Activated T-helper 1 cell treated with anti-CD3 and anti-CD28 coated beads, Interleukin-12 subunit alpha, Interleukin-12 subunit beta, Interleukin-2, Interleukin-4 antibody, amounts not matched to agents 30 ng/mL and 10 ng/mL and 1 ng/mL, durations not matched to agents 14 hours and 24 hours and 36 hours (primary cell): Measurements from ENCODE around the gene SHF. TPM values are rescaled to one million over a fixed set of nuclear protein-coding genes. Genes with fewer than 3 reads are reported as not detected.

Experiments
- DNase-seq: peaks from one replicate; pipeline ENCODE4 v3.0.0; 2021; ENCODE audit warnings: low spot score
- H3K27ac Mint-ChIP-seq: one replicate; pipeline ENCODE4 v1.8.0; 2021; ENCODE audit warnings: mild to moderate bottlenecking, mixed read lengths
- H3K27me3 Mint-ChIP-seq: one replicate; pipeline ENCODE4 v1.8.0; 2022; ENCODE audit warnings: mild to moderate bottlenecking, moderate library complexity, mixed read lengths; ENCODE audit not compliant: insufficient read depth
- H3K36me3 Mint-ChIP-seq: one replicate; pipeline ENCODE4 v1.8.0; 2021; ENCODE audit warnings: low read depth, mixed read lengths
- H3K4me1 Mint-ChIP-seq: one replicate; pipeline ENCODE4 v1.8.0; 2021; ENCODE audit warnings: low read depth, mixed read lengths
- H3K4me3 Mint-ChIP-seq: one replicate; pipeline ENCODE4 v1.8.0; 2021; ENCODE audit warnings: mild to moderate bottlenecking, moderate library complexity, mixed read lengths
- H3K9me3 Mint-ChIP-seq: one replicate; pipeline ENCODE4 v1.8.0; 2021; ENCODE audit warnings: mixed read lengths
- intact Hi-C: fragments of 100-400 bp; cut with micrococcal nuclease; formaldehyde crosslinking; loops from one replicate; pipeline ENCODE4 v1.15.1; 2024
- total RNA-seq: library from RNA; stranded (reverse); gene quantifications from 2 replicates; pipeline ENCODE4 v1.2.3, GENCODE V29; 2022

The SHF gene
- total RNA-seq, 1 donor from 2014 or later, result 16.3 TPM

DNA sequence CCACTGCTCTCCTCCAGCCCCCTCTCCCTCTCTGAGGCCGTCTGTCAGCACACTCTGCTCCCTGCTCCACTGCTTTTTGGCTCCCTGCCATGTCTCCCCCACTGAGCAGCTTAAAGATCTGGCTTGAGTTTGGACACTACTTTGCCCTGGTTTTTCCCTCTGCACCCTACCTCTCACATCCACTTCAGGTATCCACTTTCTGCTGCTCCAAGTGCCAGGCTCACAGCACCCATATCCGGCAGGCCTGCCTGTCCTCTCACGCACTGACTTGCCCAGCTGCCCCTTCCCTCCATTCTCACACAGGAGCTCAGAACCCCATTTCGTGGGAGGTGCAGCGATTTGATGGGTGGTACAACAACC is 54.2 kb downstream of the SHF start:
- intact Hi-C loops, result no loop called here
- DNase-seq, result no peak
- Mint-ChIP-seq H3K9me3 (no peaks in the 10 kb centered on the region), H3K4me3 (no peak overlapping the region), H3K27ac (no peak overlapping the region), H3K27me3 (peaks cover 56% of the 10 kb centered on the region), H3K4me1 (peaks cover 5% of the 10 kb centered on the region), H3K36me3 (no peaks in the 10 kb centered on the region)

DNA sequence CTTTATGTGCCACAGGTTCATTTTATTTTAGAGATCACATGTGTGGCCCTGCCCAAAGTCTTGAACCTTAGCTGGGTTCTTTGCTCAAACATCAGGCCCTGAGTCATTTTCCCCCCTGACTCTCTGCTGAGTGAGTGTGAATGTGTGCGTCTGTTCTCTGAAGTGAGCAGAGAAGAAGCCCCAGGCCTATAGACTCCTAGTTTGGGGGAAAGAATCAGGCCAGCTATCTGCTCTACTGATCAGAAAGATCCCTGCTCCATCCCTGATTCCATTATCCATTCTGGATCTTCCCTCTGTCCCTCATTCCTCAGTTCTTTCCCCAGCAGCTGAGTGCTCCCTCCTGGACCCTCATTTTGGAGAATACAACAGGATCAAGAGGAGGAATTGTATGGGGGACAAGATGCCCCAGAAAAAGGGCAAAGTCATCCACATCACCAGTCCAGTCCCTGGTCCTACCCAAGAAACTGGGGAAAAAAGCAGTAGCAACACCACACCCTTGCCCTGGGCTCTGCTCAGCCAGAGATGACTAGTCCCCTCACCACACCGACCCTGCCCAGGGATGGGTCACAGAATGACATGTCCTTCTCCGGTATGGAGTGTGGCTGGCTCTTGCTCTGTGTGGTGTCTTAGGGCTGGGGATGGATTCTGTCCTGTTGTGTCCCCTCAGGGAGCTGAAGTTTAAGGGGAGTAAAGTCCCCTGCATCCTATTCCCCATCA is 54.8 kb downstream of the SHF start:
- intact Hi-C loops, result no loop called here
- peaks cover 61% of the 10 kb centered on the region for H3K27me3 Mint-ChIP-seq
- DNase-seq, result no peak

DNA sequence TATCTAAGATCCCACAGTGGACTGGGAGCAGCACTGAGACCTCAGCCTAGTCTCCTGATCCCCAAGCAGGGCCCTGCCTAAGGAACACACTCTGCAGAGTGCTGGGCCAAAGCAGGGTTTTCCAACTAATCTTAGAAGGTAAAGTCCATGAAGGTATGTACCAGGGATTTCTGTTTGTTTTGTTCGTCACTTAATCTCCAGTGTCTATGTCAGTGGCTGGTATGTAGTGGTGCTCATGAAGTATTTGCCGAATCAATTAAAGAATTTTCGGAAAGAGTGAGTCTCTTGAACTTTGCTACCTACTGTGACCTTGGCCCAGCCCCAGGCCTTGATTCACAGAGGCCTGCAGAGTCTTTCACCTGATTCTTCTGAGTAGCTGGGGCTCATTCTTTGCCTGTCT is 56.3 kb downstream of the SHF start:
- intact Hi-C loops, result no loop called here
- Mint-ChIP-seq H3K27ac (no peak overlapping the region), H3K9me3 (no peaks in the 10 kb centered on the region), H3K4me1 (peaks cover 5% of the 10 kb centered on the region), H3K27me3 (peaks cover 64% of the 10 kb centered on the region), H3K36me3 (no peaks in the 10 kb centered on the region), H3K4me3 (no peak overlapping the region)
- DNase-seq, result no peak

More for the DNA sequence above, 54.8 kb downstream of the SHF start:
- no peaks in the 10 kb centered on the region for H3K9me3 Mint-ChIP-seq
- no peak overlapping the region for H3K27ac Mint-ChIP-seq
- no peak overlapping the region for H3K4me3 Mint-ChIP-seq
- no peaks in the 10 kb centered on the region for H3K36me3 Mint-ChIP-seq
- H3K4me1 Mint-ChIP-seq, result peaks cover 5% of the 10 kb centered on the region

DNA sequence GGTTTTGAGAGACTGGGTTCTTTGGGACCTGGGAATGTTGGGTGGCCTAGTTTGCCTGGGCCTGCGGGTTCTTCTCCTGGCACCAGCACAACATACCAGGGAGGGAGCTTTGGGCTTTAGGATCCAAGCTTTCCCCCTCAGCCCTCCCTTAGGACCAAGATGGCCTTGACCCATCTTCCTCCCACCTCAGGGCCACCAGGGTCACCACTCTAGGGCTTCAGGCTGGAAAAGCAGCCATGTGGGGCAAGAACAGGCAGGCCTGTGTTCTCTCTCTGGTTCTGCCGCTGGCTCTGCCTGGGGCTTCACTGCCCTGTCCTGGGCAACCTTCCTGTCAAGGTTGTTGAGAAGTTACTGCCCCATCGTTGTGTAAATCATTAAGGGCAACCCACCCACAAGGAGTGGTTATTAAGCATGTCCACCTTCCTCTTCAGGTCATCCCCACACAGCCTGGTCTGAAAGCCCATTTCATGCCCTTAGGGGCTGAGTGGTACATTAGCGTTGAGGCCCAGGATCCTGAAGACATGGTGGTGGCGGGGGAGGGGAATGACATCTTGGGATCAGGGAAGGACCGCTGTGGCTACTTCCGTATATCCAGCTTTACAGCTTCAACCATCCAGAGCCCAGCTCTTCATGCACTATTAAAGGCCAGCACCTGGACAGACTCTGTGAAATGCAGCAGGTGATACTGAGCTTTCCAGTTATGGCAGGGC is 57.3 kb downstream of the SHF start:
- Mint-ChIP-seq H3K27me3 (peaks cover 69% of the 10 kb centered on the region), H3K27ac (no peak overlapping the region), H3K9me3 (no peaks in the 10 kb centered on the region), H3K4me3 (no peak overlapping the region), H3K4me1 (no peaks in the 10 kb centered on the region), H3K36me3 (no peaks in the 10 kb centered on the region)
- no peak for DNase-seq
- intact Hi-C loops, result no loop called here

DNA sequence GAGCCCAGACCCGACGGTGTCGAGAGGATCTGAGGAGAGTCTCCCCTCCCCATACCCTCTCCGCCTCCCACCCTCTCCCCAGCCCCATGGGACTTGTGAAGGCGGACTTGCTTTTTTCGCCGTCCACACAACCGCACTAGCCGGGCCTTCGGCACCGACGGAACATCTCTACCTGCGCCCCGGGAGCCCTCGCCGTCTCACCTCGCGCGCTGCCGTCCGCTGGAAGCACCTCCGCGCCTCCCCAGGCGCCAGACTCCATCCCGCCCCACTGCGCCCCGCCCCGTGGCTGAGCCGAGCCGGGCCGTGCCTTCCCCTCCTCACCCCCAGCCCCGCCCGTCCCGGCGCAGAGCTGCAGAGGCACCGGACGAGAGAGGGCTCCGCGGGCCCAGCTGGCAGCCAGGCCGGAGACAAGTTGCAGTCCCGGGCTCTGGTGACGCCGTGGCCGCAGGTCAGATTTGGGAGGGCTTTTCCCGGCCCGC is 58.1 kb downstream of the SHF start, which contains the start of the genes DUOX1 and DUOXA1:
DUOX1 (plus strand) TSS at position 344 of the 479 bp plus-strand sequence. CDS start 1,973 bp downstream, outside the sequence.
DUOXA1 (minus strand) TSS at position 229 of the 479 bp plus-strand sequence. CDS start 6,865 bp downstream, outside the sequence.
- Mint-ChIP-seq H3K4me3 (no peak within 1 kb of the TSS), H3K4me1 (no peaks in the 10 kb centered on the region)
- DNase-seq, result no peak

DNA sequence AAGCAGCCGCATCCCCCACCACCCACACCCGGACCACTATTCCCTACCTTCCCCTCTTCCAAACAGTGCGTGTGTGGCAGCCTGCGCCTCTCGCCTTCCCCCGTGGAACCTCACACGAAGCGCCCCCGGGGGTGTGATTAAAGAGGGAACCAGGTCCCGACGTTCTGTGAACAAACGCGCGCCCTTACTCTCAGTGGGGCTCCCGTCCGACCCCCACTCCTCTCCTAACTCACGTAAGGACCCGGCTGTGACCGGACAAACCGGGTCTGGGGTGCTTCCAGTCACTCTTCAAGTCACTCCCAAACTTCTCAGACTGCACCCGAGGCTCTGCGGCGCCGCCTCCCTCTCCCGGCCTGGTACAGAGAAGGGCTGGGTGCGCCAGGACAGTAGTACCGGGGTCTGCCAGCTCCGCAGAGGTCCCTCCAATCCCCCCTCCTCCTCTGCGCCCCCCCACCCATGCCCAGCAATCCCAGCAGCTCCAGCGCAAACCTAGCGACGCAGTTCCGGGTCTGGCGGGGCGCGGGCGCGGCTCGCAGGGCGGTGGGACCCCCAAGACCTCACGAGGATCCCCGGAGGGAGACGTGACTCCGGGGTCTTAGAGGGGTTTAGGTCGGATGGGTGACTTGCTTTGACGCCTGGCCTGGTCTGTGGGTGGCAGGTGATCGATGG is 58.7 kb downstream of the SHF start:
- no peak for DNase-seq
- Mint-ChIP-seq H3K36me3 (no peaks in the 10 kb centered on the region), H3K9me3 (no peaks in the 10 kb centered on the region), H3K4me1 (no peaks in the 10 kb centered on the region), H3K27ac (no peak overlapping the region), H3K4me3 (no peak overlapping the region), H3K27me3 (peaks cover 71% of the 10 kb centered on the region)
- intact Hi-C loops, result no loop called here

More for the DNA sequence above, 58.1 kb downstream of the SHF start, which contains the start of the genes DUOX1 and DUOXA1:
- peaks cover 72% of the 10 kb centered on the region for H3K27me3 Mint-ChIP-seq
- H3K27ac Mint-ChIP-seq, result no peak within 1 kb of the TSS
- H3K9me3 Mint-ChIP-seq, result no peaks in the 10 kb centered on the region
- no peaks in the 10 kb centered on the region for H3K36me3 Mint-ChIP-seq
- intact Hi-C loops, result no loop called here

DNA sequence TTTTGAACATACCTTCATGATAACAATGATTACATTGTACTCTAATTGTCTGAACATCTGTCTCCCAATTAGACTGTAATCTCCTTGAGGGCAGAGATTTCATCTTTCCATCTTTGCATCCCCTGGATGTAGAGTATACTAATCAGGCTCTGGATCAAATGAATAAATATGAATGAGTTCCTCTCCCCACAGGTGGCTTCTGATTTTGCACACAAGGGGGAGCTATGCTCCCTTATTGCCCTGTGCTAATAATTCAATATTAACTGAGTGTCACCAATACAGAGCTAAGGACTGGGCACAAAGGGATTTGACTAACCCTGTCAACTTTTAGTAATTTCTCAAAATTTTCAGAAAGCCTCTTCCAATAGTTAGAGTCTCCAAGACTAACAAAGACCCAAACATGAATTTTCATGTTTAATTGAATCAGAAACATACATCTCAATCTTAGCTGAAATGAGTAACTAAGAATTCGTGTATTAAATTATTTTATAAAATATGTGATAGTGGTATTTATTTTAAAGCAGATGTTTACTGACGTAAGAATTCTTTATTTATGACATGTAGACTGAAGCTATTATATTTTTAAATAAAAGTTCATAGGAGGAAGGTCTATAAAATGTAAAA is 61.1 kb downstream of the SHF start:
- Mint-ChIP-seq H3K4me1 (no peaks in the 10 kb centered on the region), H3K4me3 (no peak overlapping the region), H3K27me3 (peaks cover 64% of the 10 kb centered on the region), H3K36me3 (no peaks in the 10 kb centered on the region), H3K27ac (no peak overlapping the region), H3K9me3 (no peaks in the 10 kb centered on the region)
- intact Hi-C loops, result loop anchor here (1.0 kb wide), 2 partner anchors 75 to 273 kb away; no protein-coding TSS in a partner anchor
- DNase-seq, result no peak

DNA sequence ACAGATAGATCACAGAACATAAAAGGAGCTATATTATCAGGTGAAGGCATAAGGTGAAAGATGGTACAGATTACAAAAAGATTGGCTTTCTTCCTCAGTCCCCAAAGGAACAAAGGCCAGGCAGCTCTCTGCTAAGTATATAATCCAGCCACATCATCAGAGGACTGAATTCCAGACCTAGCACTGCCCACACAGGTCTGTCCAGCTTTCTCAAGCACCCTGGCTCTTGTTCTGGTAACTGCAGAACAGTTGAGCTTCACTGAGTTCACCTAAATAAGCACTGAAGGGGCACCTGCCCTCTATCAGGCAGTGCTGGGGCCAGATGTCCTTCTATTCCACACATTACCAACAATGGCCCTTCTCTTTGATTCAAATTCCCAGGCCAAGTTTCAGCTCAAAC is 64.4 kb downstream of the SHF start:
- H3K36me3 Mint-ChIP-seq, result no peaks in the 10 kb centered on the region
- H3K27ac Mint-ChIP-seq, result no peak overlapping the region
- H3K4me1 Mint-ChIP-seq, result peaks cover under 1% of the 10 kb centered on the region
- intact Hi-C loops, result no loop called here
- H3K9me3 Mint-ChIP-seq, result no peaks in the 10 kb centered on the region
- H3K4me3 Mint-ChIP-seq, result no peak overlapping the region
- no peak for DNase-seq
- peaks cover 60% of the 10 kb centered on the region for H3K27me3 Mint-ChIP-seq

DNA sequence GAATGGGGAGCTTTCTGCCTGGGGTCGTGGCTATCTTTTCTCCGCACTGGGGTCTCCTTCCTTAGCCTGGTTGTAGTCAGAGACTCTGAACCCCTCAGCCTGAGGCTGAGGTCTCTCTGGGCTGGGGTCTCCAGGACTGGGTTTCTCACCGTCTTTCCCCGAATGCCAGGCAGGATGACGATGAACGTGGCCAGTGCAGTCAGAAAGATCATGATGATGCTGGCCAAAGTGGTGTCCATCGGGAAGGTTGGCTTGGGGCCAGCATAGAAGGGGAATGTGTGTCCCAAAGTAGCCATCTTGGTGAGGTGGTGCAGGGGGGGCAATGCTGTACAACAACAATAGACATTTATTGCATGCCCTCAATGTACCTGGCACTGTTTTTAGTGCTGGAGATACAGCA is 65.0 kb downstream of the SHF start:
- no peaks in the 10 kb centered on the region for H3K9me3 Mint-ChIP-seq
- no peak overlapping the region for H3K4me3 Mint-ChIP-seq
- peaks cover 60% of the 10 kb centered on the region for H3K27me3 Mint-ChIP-seq
- H3K36me3 Mint-ChIP-seq, result no peaks in the 10 kb centered on the region
- no peak overlapping the region for H3K27ac Mint-ChIP-seq
- H3K4me1 Mint-ChIP-seq, result peaks cover 8% of the 10 kb centered on the region
- intact Hi-C loops, result no loop called here
- no peak for DNase-seq

DNA sequence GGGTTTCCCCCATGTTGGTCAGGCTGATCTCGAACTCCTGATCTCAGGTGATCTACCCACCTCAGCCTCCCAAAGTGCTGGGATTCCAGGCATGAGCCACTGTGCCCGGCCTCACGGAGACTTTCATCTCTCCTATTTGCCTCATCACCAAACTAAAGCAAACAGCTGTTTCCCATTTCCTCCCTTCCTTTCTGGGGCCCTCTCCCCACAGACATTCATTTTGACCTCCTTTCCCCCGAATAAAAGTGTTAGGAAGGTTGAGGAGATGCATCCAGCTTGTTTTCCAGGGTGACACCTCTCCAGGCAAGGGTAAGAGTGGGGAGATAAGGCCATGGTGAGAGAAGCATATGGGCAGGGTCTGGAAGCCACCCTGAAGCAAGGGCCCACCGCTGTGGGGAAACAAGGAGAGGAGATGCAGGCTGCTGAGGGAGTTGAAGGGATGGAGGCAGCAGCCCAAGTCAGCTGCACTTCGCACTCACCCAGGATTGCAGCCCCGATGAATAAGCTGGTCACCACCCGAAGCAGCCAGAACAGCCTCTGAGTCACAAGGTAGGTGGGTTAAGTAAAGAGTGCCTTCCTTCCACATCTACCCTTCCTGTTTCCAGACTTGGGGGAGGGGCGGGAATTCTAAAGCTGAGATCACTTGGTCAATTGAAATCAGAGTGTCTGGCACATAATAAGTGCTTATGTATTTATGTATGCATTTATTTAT is 65.9 kb downstream of the SHF start:
- Mint-ChIP-seq H3K27me3 (peaks cover 63% of the 10 kb centered on the region), H3K27ac (no peak overlapping the region), H3K4me3 (no peak overlapping the region), H3K9me3 (no peaks in the 10 kb centered on the region), H3K4me1 (peaks cover 14% of the 10 kb centered on the region), H3K36me3 (no peaks in the 10 kb centered on the region)
- DNase-seq, result no peak
- intact Hi-C loops, result no loop called here

DNA sequence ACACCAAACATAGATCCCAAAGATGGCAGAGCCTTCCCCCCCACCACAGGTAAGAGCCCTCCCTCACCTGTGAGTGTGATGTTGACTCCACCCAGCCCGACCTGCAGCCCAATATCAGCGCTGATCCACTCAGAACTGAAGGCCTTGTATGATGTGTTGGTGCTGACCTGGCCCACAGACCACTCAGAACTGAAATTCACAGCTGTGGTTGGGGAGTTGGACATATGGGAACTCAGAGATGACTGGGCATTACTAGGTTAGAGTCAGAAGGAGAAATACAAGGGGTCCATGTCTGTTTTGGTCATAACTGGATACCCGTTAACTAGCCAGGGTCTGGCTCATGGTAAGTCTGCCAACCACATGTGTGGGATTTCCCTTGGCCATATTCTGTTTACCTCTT is 66.7 kb downstream of the SHF start:
- no peak overlapping the region for H3K4me3 Mint-ChIP-seq
- intact Hi-C loops, result no loop called here
- H3K36me3 Mint-ChIP-seq, result no peaks in the 10 kb centered on the region
- peaks cover 19% of the 10 kb centered on the region for H3K4me1 Mint-ChIP-seq
- no peak overlapping the region for H3K27ac Mint-ChIP-seq
- H3K27me3 Mint-ChIP-seq, result peaks cover 64% of the 10 kb centered on the region
- DNase-seq, result no peak
- H3K9me3 Mint-ChIP-seq, result no peaks in the 10 kb centered on the region
